Liver (tissue), 9 donors: ENCODE data around the gene UNC5B. TPM values are rescaled to one million over a fixed set of nuclear protein-coding genes. Genes with fewer than 3 reads are reported as not detected.

ENCODE experiments used
- DNase-seq: peaks from one replicate; pipeline ENCODE4 v3.0.0-alpha.2; 2017; ENCODE audit warnings: low spot score
- H3K27ac ChIP-seq, 2 donors: one replicate each; pipeline ENCODE4 v1.7.0; 2013; ENCODE audit warnings: inconsistent platforms in 2 of 2, low read length in 2 of 2, control low read depth in 1 of 2, low read depth in 1 of 2, mild to moderate bottlenecking in 1 of 2
- H3K27me3 ChIP-seq, 4 donors: one replicate each; pipeline versions ENCODE4 v1.6.1 to v1.7.0; 2013; ENCODE audit warnings: low read length in 3 of 4, inconsistent platforms in 1 of 4, mild to moderate bottlenecking in 1 of 4, moderate library complexity in 1 of 4; ENCODE audit not compliant: control insufficient read depth in 4 of 4, insufficient read depth in 4 of 4
- H3K36me3 ChIP-seq, 4 donors: one replicate each; pipeline versions ENCODE4 v1.6.1 to v1.7.0; 2013; ENCODE audit warnings: low read length in 3 of 4, mild to moderate bottlenecking in 3 of 4, low read depth in 1 of 4, moderate library complexity in 1 of 4; ENCODE audit not compliant: control insufficient read depth in 4 of 4, insufficient read depth in 3 of 4
- H3K4me1 ChIP-seq, 4 donors: one replicate each; pipeline versions ENCODE4 v1.6.1 to v1.7.0; 2013; ENCODE audit warnings: low read length in 3 of 4, mild to moderate bottlenecking in 3 of 4, moderate library complexity in 1 of 4; ENCODE audit not compliant: control insufficient read depth in 4 of 4, insufficient read depth in 4 of 4
- H3K4me3 ChIP-seq, 3 donors: one replicate each; pipeline versions ENCODE4 v1.6.1 to v1.7.0; 2013; ENCODE audit warnings: low read length in 3 of 3, control low read depth in 1 of 3, low read depth in 1 of 3, mild to moderate bottlenecking in 1 of 3
- H3K9ac ChIP-seq, 2 donors: one replicate each; pipeline ENCODE4 v1.7.0; 2013; ENCODE audit warnings: low read length in 2 of 2, mild to moderate bottlenecking in 2 of 2, moderate library complexity in 2 of 2, control low read depth in 1 of 2, low read depth in 1 of 2
- H3K9me3 ChIP-seq, 4 donors: one replicate each; pipeline versions ENCODE4 v1.6.1 to v1.7.0; 2013; ENCODE audit warnings: low read length in 3 of 4; ENCODE audit not compliant: control insufficient read depth in 4 of 4
- ATF3 ChIP-seq: IDR thresholded peaks from 2 replicates; pipeline ENCODE4 v1.6.1; 2016; ENCODE audit warnings: antibody characterized with exemption
- CTCF ChIP-seq: fragments of 150-350 bp; IDR thresholded peaks from 2 replicates; pipeline ENCODE4 v1.5.1; 2017; ENCODE audit warnings: improper control_type of control experiment, low read depth, low read length; ENCODE audit not compliant: missing input control
- EGR1 ChIP-seq, 2 donors: IDR thresholded peaks; 2 replicates each; pipeline ENCODE4 v1.6.1; 2016 to 2018; ENCODE audit warnings: antibody characterized with exemption in 2 of 2, low read depth in 2 of 2
- FOXA1 ChIP-seq: IDR thresholded peaks from 2 replicates; pipeline ENCODE4 v1.6.1; 2016; ENCODE audit warnings: antibody characterized with exemption
- FOXA2 ChIP-seq: IDR thresholded peaks from 2 replicates; pipeline ENCODE4 v1.6.1; 2016; ENCODE audit warnings: antibody characterized with exemption
- GABPA ChIP-seq, 2 donors: IDR thresholded peaks in 1 of 2; conservative IDR thresholded peaks in 1 of 2; 2 replicates each; pipeline ENCODE4 v1.6.1; 2016; ENCODE audit warnings: antibody characterized with exemption in 2 of 2, mild to moderate bottlenecking in 1 of 2, moderate library complexity in 1 of 2
- HNF4A ChIP-seq, 2 donors: conservative IDR thresholded peaks; 2 replicates each; pipeline ENCODE4 v1.6.1; 2016; ENCODE audit warnings: antibody characterized with exemption in 2 of 2, mild to moderate bottlenecking in 2 of 2
- HNF4G ChIP-seq: IDR thresholded peaks from 2 replicates; pipeline ENCODE4 v1.6.1; 2016; ENCODE audit warnings: antibody characterized with exemption
- JUND ChIP-seq, 2 donors: IDR thresholded peaks; 2 replicates each; pipeline ENCODE4 v1.6.1; 2016; ENCODE audit warnings: antibody characterized with exemption in 2 of 2
- MAX ChIP-seq: IDR thresholded peaks from 2 replicates; pipeline ENCODE4 v1.6.1; 2016; ENCODE audit warnings: antibody characterized with exemption
- NR2F2 ChIP-seq: IDR thresholded peaks from 2 replicates; pipeline ENCODE4 v1.6.1; 2016; ENCODE audit warnings: antibody characterized with exemption
- RAD21 ChIP-seq, 2 donors: IDR thresholded peaks; 2 replicates each; pipeline ENCODE4 v1.6.1; 2016; ENCODE audit warnings: antibody characterized with exemption in 2 of 2, mild to moderate bottlenecking in 2 of 2
- REST ChIP-seq: IDR thresholded peaks from 2 replicates; pipeline ENCODE4 v1.6.1; 2016; ENCODE audit warnings: antibody characterized with exemption, mild to moderate bottlenecking
- RXRA ChIP-seq, 2 donors: IDR thresholded peaks; 2 replicates each; pipeline ENCODE4 v1.6.1; 2017 to 2018; ENCODE audit warnings: antibody characterized with exemption in 2 of 2, mild to moderate bottlenecking in 1 of 2
- SP1 ChIP-seq: IDR thresholded peaks from 2 replicates; pipeline ENCODE4 v1.6.1; 2018; ENCODE audit warnings: antibody characterized with exemption, mild to moderate bottlenecking
- TAF1 ChIP-seq: conservative IDR thresholded peaks from 2 replicates; pipeline ENCODE4 v1.6.1; 2016; ENCODE audit warnings: antibody characterized with exemption, mild to moderate bottlenecking
- YY1 ChIP-seq: IDR thresholded peaks from 2 replicates; pipeline ENCODE4 v1.6.1; 2016; ENCODE audit warnings: antibody characterized with exemption, mild to moderate bottlenecking
- ZBTB33 ChIP-seq: IDR thresholded peaks from 2 replicates; pipeline ENCODE4 v1.6.1; 2016; ENCODE audit warnings: antibody characterized with exemption
- WGBS: extraction: QIAGEN DNeasy Blood & Tissue Kit; methylation state at CpG from one replicate; pipeline ENCODE4 v1.1.7; 2013; 5-methylcytosine and 5-hydroxymethylcytosine counted together
- polyA plus RNA-seq, 2 donors: library from polyadenylated mRNA; stranded (reverse) in 1 of 2; unstranded in 1 of 2; fragments of 200-250 nt in 1 of 2; fragments of >200 nt in 1 of 2; fragmentation: Nextera tagmentation in 1 of 2; extraction: Ambion mirVana in 1 of 2; gene quantifications; one replicate each; pipeline versions ENCODE4 v1.2.1 to v1.2.3, GENCODE V29; 2013 to 2015
- total RNA-seq, 2 donors: library from RNA; depleted of rRNA; stranded (reverse); fragments of >200 nt; gene quantifications; one replicate each; pipeline ENCODE4 v1.2.3, GENCODE V29; 2014
- donor health status: healthy.
- donor health status: healthy.
- donor health status: healthy.
- donor health status: healthy.
- donor health status: healthy.

The UNC5B gene
- total and polyA plus RNA-seq, 4 donors, result 0.56 to 1.8 (median 1.3) TPM

- Histone ChIP-seq H3K27me3 (no peaks in the 10 kb centered on the region), H3K9ac (no peak overlapping the region), H3K4me3 (no peak overlapping the region), H3K27ac (no peak overlapping the region), H3K9me3 (no peaks in the 10 kb centered on the region), H3K4me1 (no peaks in the 10 kb centered on the region), H3K36me3 (no peaks in the 10 kb centered on the region)
- no peak for DNase-seq
- TF ChIP-seq ATF3 (no peak), RXRA (IDR thresholded peaks at IDR 0.05) (no peak), MAX (no peak), NR2F2 (no peak), CTCF (no peak), HNF4A (conservative IDR thresholded peaks at IDR 0.05) (no peak), TAF1 (no peak), RAD21 (IDR thresholded peaks at IDR 0.05) (no peak), ZBTB33 (no peak), SP1 (no peak), YY1 (no peak), EGR1 (IDR thresholded peaks at IDR 0.05; ENCODE audit: low read depth in 2 of 2) (no peak), JUND (IDR thresholded peaks at IDR 0.05) (no peak), FOXA2 (no peak), FOXA1 (no peak), REST (no peak), GABPA (IDR thresholded peaks at IDR 0.05 in 1 of 2, conservative IDR thresholded peaks at IDR 0.05 in 1 of 2) (no peak), HNF4G (no peak)
- WGBS, result 82% methylated on average over 13 of the region's 13 CpGs
Observed at GRCh38 chr10:71259815-71260501, 47.6 kb downstream of the UNC5B start.
